Fibroblast of lung (primary cell): ENCODE measurements around the gene B4GALT6.

Experiments
- CTCF ChIP-seq, 2 donors: IDR thresholded peaks in 1 of 2; conservative IDR thresholded peaks in 1 of 2; 1 replicate in 1 of 2; 2 replicates in 1 of 2; pipeline ENCODE4 v1.5.1; 2011 to 2012; ENCODE audit warnings: low read length in 2 of 2, control low read depth in 1 of 2, inconsistent platforms in 1 of 2, low read depth in 1 of 2, mild to moderate bottlenecking in 1 of 2
- EZH2 ChIP-seq: IDR thresholded peaks from 2 replicates; pipeline ENCODE4 v1.5.1; 2012; ENCODE audit warnings: low read length, control low read depth, mild to moderate bottlenecking; ENCODE audit errors: missing control alignments

GRCh38 chr18:31685097-31686082 is 1.0 kb upstream of the B4GALT6 start:
- TF ChIP-seq EZH2 (no peak), CTCF (conservative IDR thresholded peaks at IDR 0.05 in 1 of 2, IDR thresholded peaks at IDR 0.05 in 1 of 2; ENCODE audit: low read depth in 1 of 2, low read length in 2 of 2) (peak; percentile 9 to 11)
